Neuronal stem cell (in vitro differentiated cells): ENCODE measurements around the gene PADI1.
A peak's percentile ranks its signal among the peaks of the same experiment; 100 is the strongest.

Experiments used
- DNase-seq: peaks from one replicate; pipeline ENCODE4 v3.0.0-alpha.2; 2013; ENCODE audit warnings: low spot score
- H2AFZ ChIP-seq: one replicate; pipeline ENCODE4 v1.6.1; 2013; ENCODE audit warnings: mild to moderate bottlenecking, low read length, inconsistent platforms
- H2AK5ac ChIP-seq: 2 replicates; pipeline ENCODE4 v1.6.1; 2013; ENCODE audit warnings: low read depth, mild to moderate bottlenecking, inconsistent platforms, low read length, moderate library complexity, mixed read lengths
- H2BK120ac ChIP-seq: 2 replicates; pipeline ENCODE4 v1.6.1; 2013; ENCODE audit warnings: low read depth, mild to moderate bottlenecking, inconsistent platforms, low read length, moderate library complexity, mixed read lengths
- H2BK12ac ChIP-seq: one replicate; pipeline ENCODE4 v1.6.1; 2013; ENCODE audit warnings: low read length, inconsistent platforms
- H2BK15ac ChIP-seq: 2 replicates; pipeline ENCODE4 v1.6.1; 2013; ENCODE audit warnings: mild to moderate bottlenecking, low read length, inconsistent platforms, mixed read lengths
- H2BK5ac ChIP-seq: one replicate; pipeline ENCODE4 v1.6.1; 2013; ENCODE audit warnings: inconsistent platforms, mild to moderate bottlenecking, low read length, moderate library complexity
- H3K14ac ChIP-seq: one replicate; pipeline ENCODE4 v1.6.1; 2013; ENCODE audit warnings: low read length, inconsistent platforms
- H3K18ac ChIP-seq: 2 replicates; pipeline ENCODE4 v1.6.1; 2013; ENCODE audit warnings: low read length, inconsistent platforms
- H3K23ac ChIP-seq: 2 replicates; pipeline ENCODE4 v1.6.1; 2013; ENCODE audit warnings: low read depth, mild to moderate bottlenecking, mixed read lengths, low read length, inconsistent platforms; ENCODE audit not compliant: poor library complexity
- H3K27ac ChIP-seq: replicated peaks from 3 replicates; pipeline ENCODE4 v1.5.1; 2013; ENCODE audit warnings: low read length, inconsistent platforms
- H3K27me3 ChIP-seq, 3 experiments: 2 replicates each; pipeline ENCODE4 v1.6.1; 2013; ENCODE audit warnings: low read length in 3 of 3, mild to moderate bottlenecking in 2 of 3, inconsistent platforms in 1 of 3, low read depth in 1 of 3, mixed read lengths in 1 of 3, moderate library complexity in 1 of 3; ENCODE audit not compliant: control insufficient read depth in 3 of 3, insufficient read depth in 3 of 3
- H3K36me3 ChIP-seq, 2 donors: replicated peaks in 1 of 2; 2 replicates each; pipeline ENCODE4 v1.6.1; 2013; ENCODE audit warnings: low read length in 2 of 2; ENCODE audit not compliant: control insufficient read depth in 2 of 2, insufficient read depth in 2 of 2
- H3K4ac ChIP-seq: 2 replicates; pipeline ENCODE4 v1.6.1; 2013; ENCODE audit warnings: inconsistent platforms, mild to moderate bottlenecking, low read length, moderate library complexity
- H3K4me1 ChIP-seq, 2 donors: 1 replicate in 1 of 2; 2 replicates in 1 of 2; pipeline ENCODE4 v1.6.1; 2013; ENCODE audit warnings: low read length in 2 of 2, low read depth in 1 of 2; ENCODE audit not compliant: control insufficient read depth in 2 of 2, insufficient read depth in 1 of 2
- H3K4me2 ChIP-seq: one replicate; pipeline ENCODE4 v1.6.1; 2013; ENCODE audit warnings: mild to moderate bottlenecking, low read length, inconsistent platforms; ENCODE audit not compliant: insufficient read depth, poor library complexity, severe bottlenecking
- H3K4me3 ChIP-seq, 2 donors: 2 replicates each; pipeline ENCODE4 v1.5.1; 2013; ENCODE audit warnings: low read length in 2 of 2, mild to moderate bottlenecking in 2 of 2, inconsistent platforms in 1 of 2, moderate library complexity in 1 of 2
- H3K79me1 ChIP-seq: one replicate; pipeline ENCODE4 v1.6.1; 2013; ENCODE audit warnings: low read depth, mild to moderate bottlenecking, inconsistent platforms, low read length, moderate library complexity
- H3K9ac ChIP-seq: one replicate; pipeline ENCODE4 v1.6.1; 2013; ENCODE audit warnings: mild to moderate bottlenecking, low read depth, low read length, inconsistent platforms; ENCODE audit not compliant: poor library complexity
- H3K9me3 ChIP-seq, 2 donors: replicated peaks in 1 of 2; 2 replicates each; pipeline versions ENCODE3 to v1.6.1; 2013; ENCODE audit warnings: low read length in 2 of 2, mild to moderate bottlenecking in 2 of 2, inconsistent platforms in 1 of 2, low read depth in 1 of 2, mixed read lengths in 1 of 2, moderate library complexity in 1 of 2; ENCODE audit not compliant: control insufficient read depth in 2 of 2, insufficient read depth in 1 of 2
- H4K8ac ChIP-seq: one replicate; pipeline ENCODE4 v1.6.1; 2013; ENCODE audit warnings: low read depth, mild to moderate bottlenecking, inconsistent platforms, low read length, moderate library complexity
- H4K91ac ChIP-seq: one replicate; pipeline ENCODE4 v1.6.1; 2013; ENCODE audit warnings: low read length, low read depth, mild to moderate bottlenecking, inconsistent platforms; ENCODE audit not compliant: poor library complexity
- WGBS, 2 donors: extraction: QIAGEN DNeasy Blood & Tissue Kit; methylation state at CpG; one replicate each; pipeline ENCODE4 v1.1.7; 2013; ENCODE audit warnings: missing lambda C conversion rate in 2 of 2, mixed read lengths in 1 of 2; ENCODE audit not compliant: insufficient read length in 2 of 2, insufficient replicate concordance in 1 of 2; ENCODE audit errors: extremely low coverage in 2 of 2; 5-methylcytosine and 5-hydroxymethylcytosine counted together

The PADI1 gene

GRCh38 chr1:17273096-17273495 lies 68.2 kb downstream of the PADI1 start:
- Histone ChIP-seq H3K4me2 (no peak overlapping the region), H3K23ac (no peak overlapping the region), H3K18ac (peak overlapping the region; percentile 19)

GRCh38 chr1:17274186-17275170 lies 69.5 kb downstream of the PADI1 start:
- Histone ChIP-seq H3K79me1 (peaks cover 2% of the 10 kb centered on the region), H2BK120ac (no peak overlapping the region), H4K91ac (no peak overlapping the region), H2AFZ (no peak overlapping the region), H2BK12ac (no peak overlapping the region), H3K36me3 (no peaks in the 10 kb centered on the region), H3K27ac (no peak overlapping the region), H2BK5ac (no peak overlapping the region), H3K4me3 (no peak overlapping the region), H3K14ac (no peak overlapping the region), H3K9ac (no peak overlapping the region), H3K4me2 (no peak overlapping the region), H3K18ac (peak overlapping the region; percentile 60), H3K27me3 (peaks cover 0 to 7% (median 0%) of the 10 kb centered on the region in 3 experiments), H2BK15ac (no peak overlapping the region), H2AK5ac (peak overlapping the region; percentile 40), H3K4ac (no peak overlapping the region), H4K8ac (no peak overlapping the region), H3K9me3 (no peaks in the 10 kb centered on the region), H3K23ac (peak overlapping the region; percentile 12), H3K4me1 (peaks cover 0 to 2% of the 10 kb centered on the region in 2 donors)
- no CpG with 5 or more reads among the region's 15 CpGs for WGBS, 2 donors
- DNase-seq: peak; percentile 49

More at GRCh38 chr1:17273096-17273495, 68.2 kb downstream of the PADI1 start:
- H3K4me3 ChIP-seq: no peak overlapping the region
- H4K91ac ChIP-seq: no peak overlapping the region
- no peak overlapping the region for H2BK15ac ChIP-seq
- H2BK12ac ChIP-seq: no peak overlapping the region
- peaks cover 2% of the 10 kb centered on the region for H3K79me1 ChIP-seq
- no CpG with 5 or more reads among the region's 13 CpGs for WGBS, 2 donors
- H3K9ac ChIP-seq: peak overlapping the region; percentile 15
- H3K36me3 ChIP-seq: no peaks in the 10 kb centered on the region
- no peaks in the 10 kb centered on the region for H3K9me3 ChIP-seq
- DNase-seq: no peak
- H3K27me3 ChIP-seq: peaks cover 0 to 7% (median 0%) of the 10 kb centered on the region in 3 experiments
- no peak overlapping the region for H3K27ac ChIP-seq
- H2AK5ac ChIP-seq: peak overlapping the region; percentile 51
- H2BK5ac ChIP-seq: no peak overlapping the region
- H2BK120ac ChIP-seq: no peak overlapping the region
- peak overlapping the region; percentile 29 for H2AFZ ChIP-seq
- H3K4ac ChIP-seq: peak overlapping the region; percentile 13
- no peaks in the 10 kb centered on the region for H3K4me1 ChIP-seq
- no peak overlapping the region for H4K8ac ChIP-seq
- H3K14ac ChIP-seq: no peak overlapping the region

GRCh38 chr1:17276568-17276967 lies 71.6 kb downstream of the PADI1 start:
- no peak overlapping the region for H3K4ac ChIP-seq
- no peaks in the 10 kb centered on the region for H3K36me3 ChIP-seq
- no peak overlapping the region for H3K4me2 ChIP-seq
- no peak overlapping the region for H3K14ac ChIP-seq
- peaks cover 0 to 10% (median 0%) of the 10 kb centered on the region in 3 experiments for H3K27me3 ChIP-seq
- H2BK12ac ChIP-seq: no peak overlapping the region
- H2BK120ac ChIP-seq: no peak overlapping the region
- H3K18ac ChIP-seq: peak overlapping the region; percentile 35
- H3K4me3 ChIP-seq: no peak overlapping the region
- no peak overlapping the region for H3K9ac ChIP-seq
- H4K8ac ChIP-seq: no peak overlapping the region
- no CpG with 5 or more reads among the region's 11 CpGs for WGBS, 2 donors
- peaks cover 0 to 2% of the 10 kb centered on the region in 2 donors for H3K4me1 ChIP-seq
- H4K91ac ChIP-seq: no peak overlapping the region
- H3K79me1 ChIP-seq: no peaks in the 10 kb centered on the region
- peak overlapping the region; percentile 25 for H3K23ac ChIP-seq
- DNase-seq: no peak
- no peak overlapping the region for H3K27ac ChIP-seq
- no peak overlapping the region for H2AFZ ChIP-seq
- no peaks in the 10 kb centered on the region for H3K9me3 ChIP-seq
- H2BK5ac ChIP-seq: no peak overlapping the region
- H2AK5ac ChIP-seq: peak overlapping the region; percentile 42
- no peak overlapping the region for H2BK15ac ChIP-seq

GRCh38 chr1:17277511-17278159 lies 72.7 kb downstream of the PADI1 start:
- no peak overlapping the region for H3K27ac ChIP-seq
- no peak overlapping the region for H2BK120ac ChIP-seq
- no peak overlapping the region for H4K91ac ChIP-seq
- H3K9ac ChIP-seq: no peak overlapping the region
- no peaks in the 10 kb centered on the region for H3K36me3 ChIP-seq
- H2AK5ac ChIP-seq: peak overlapping the region; percentile 71
- H3K4ac ChIP-seq: no peak overlapping the region
- H2BK15ac ChIP-seq: no peak overlapping the region
- H4K8ac ChIP-seq: no peak overlapping the region
- H2BK5ac ChIP-seq: no peak overlapping the region
- no peak overlapping the region for H2AFZ ChIP-seq
- peak overlapping the region; percentile 69 for H3K23ac ChIP-seq
- H3K79me1 ChIP-seq: no peaks in the 10 kb centered on the region
- H3K14ac ChIP-seq: peak overlapping the region; percentile 42
- H3K27me3 ChIP-seq: peaks cover 0 to 10% (median 0%) of the 10 kb centered on the region in 3 experiments
- no peak overlapping the region for H3K4me3 ChIP-seq
- DNase-seq: no peak
- no CpG with 5 or more reads among the region's 8 CpGs for WGBS, 2 donors
- no peak overlapping the region for H2BK12ac ChIP-seq
- peaks cover 0 to 2% of the 10 kb centered on the region in 2 donors for H3K4me1 ChIP-seq
- peak overlapping the region; percentile 73 for H3K18ac ChIP-seq
- no peak overlapping the region for H3K4me2 ChIP-seq
- no peaks in the 10 kb centered on the region for H3K9me3 ChIP-seq
